ENCODE data around the gene ZNF792. TPM values are rescaled to one million over a fixed set of nuclear protein-coding genes. Genes with fewer than 3 reads are reported as not detected.
"Not testable (repeated sequence)": the region's sequence is repeated elsewhere in the genome, so short reads cannot be mapped to it uniquely, and the experiment has no call there.

Gene ZNF792
- 1.2 and 1.8 TPM in 2 replicates for total RNA-seq (2014; rRNA removed; shearing (Covaris generic))
- 0.30 and 0.87 TPM in 2 replicates for polyA plus RNA-seq (2015; cell fraction: cytosol; rRNA removed)
- 0.39 and 0.52 TPM in 2 replicates for polyA plus RNA-seq (2015; cell fraction: nucleus; rRNA removed)

- DNase-seq (ENCODE audit: low read depth): peak; percentile 46
Observed at GRCh38 chr19:34963573-34964406, at the start of gene ZNF792. Gene ZNF792 (minus strand): TSS chr19:34964229. CDS start chr19:34963662, 567 bp downstream.

- peak; percentile 61 for DNase-seq (ENCODE audit: low read depth)
Observed at GRCh38 chr19:35013041-35013819, 49.2 kb upstream of the ZNF792 start.

DNA sequence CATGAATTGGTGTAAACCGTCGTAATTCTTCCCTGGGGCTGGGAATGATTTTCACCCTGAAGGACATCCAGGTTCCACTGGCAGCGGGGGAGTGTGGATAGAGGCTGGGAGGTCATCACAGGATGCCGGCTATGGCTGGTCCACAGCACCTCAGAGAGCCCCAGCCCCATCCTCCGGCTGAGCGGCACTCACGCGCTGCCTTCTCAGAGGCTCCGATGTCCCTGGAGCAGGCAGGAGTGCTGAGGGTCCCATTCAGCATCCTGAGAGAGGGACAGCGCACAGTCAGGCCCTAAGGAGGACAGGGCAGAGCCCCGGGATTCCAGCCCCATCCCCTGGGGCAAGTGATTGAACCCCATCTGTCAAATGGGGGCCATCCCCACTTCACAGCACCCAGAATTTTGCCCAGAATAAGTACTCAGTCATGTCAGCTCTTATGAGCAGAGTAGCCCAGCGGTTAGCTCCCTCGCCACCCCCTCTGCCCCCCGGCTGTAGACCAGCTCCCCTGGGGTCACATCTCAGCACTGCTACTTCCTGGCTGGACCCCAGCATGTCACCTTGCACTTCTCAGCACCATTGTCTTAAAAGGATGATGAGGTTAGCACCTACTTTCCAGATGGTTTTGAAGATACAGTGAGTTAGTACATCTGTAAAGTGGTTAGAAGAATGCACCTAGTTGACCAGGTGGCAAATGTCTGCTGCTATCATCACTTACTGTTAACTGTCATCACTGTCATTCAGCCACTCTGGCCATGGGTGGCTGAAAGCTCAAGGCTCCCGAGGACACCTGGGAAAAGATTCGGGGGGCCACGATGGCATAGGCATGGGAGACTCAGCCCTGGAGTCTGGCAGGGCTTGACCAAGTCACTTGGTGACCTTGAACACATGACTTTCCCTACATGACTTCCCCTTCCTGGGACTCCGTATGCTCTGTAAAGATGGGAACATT is 48.0 kb upstream of the ZNF792 start:
- DNase-seq (ENCODE audit: low read depth): no peak

DNA sequence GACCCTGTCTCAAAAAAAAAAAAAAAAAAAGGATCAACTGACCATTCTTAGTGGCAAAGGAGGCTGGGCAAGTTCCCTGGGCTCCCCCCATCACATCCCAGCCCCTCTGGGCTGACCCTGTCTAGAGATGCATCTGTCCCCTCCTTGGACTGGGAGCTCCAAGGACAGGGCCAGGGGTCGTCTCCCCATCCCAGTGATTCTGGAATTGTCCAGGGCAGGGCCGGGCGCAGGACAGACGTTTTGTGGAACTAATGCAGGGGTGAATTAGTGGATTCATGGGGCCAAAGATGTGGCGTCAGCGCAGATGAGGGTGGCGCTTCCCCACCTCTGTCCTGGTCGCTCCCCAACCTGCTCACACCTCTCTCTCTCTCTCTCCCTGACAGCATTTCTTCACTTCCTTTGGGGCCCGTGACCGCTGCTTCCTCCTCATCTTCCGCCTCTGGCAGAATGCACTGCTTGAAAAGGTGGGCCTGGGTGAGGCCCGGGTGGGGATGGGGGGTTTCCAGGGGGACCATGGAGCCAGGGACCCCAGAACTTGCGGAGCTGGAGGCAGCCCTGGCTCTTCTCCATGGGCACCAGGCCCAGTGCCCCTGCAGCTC is 47.2 kb upstream of the ZNF792 start:
- no peak for DNase-seq (ENCODE audit: low read depth)

GRCh38 chr19:35009424-35010415 is 45.7 kb upstream of the ZNF792 start:
- no peak for DNase-seq (ENCODE audit: low read depth)

DNA sequence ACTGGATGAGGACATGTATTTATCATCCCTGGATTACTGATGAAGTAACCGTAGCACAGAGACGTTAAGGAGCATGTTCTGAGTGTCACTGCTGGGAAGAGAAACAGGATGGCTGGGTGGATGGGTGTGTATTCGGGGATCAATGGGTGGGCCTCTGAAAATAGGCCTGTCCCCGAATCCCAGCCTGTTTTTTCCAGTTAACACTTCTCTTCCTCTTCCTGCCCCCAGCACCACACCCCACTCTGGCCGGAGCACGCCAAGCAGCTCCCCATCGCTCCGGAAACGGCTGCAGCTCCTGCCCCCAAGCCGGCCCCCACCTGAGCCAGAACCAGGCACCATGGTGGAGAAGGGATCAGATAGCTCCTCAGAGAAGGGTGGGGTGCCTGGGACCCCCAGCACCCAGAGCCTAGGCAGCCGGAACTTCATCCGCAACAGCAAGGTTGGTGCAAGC is 44.9 kb upstream of the ZNF792 start:
- DNase-seq (ENCODE audit: low read depth): no peak

- not testable (repeated sequence) for DNase-seq (ENCODE audit: low read depth)
Observed at GRCh38 chr19:35007427-35007826, 43.4 kb upstream of the ZNF792 start.

DNA sequence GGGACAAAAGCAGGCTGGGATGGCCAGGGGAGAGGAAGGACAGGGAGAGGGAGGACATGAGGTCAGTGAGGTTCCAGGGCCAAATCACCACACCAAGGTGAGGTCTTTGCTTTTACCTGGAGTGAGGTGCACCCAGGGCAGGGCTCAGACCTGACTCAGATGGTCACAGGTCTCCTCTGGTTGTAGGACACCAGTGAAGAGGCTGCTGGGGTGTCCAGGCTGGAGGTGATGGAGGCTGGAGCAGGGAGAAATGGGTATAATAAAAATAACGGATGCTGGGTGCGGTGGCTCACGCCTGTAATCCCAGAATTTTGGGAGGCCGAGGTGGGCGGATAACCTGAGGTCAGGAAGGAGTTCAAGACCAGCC is 43.0 kb upstream of the ZNF792 start:
- DNase-seq (ENCODE audit: low read depth): no peak

DNA sequence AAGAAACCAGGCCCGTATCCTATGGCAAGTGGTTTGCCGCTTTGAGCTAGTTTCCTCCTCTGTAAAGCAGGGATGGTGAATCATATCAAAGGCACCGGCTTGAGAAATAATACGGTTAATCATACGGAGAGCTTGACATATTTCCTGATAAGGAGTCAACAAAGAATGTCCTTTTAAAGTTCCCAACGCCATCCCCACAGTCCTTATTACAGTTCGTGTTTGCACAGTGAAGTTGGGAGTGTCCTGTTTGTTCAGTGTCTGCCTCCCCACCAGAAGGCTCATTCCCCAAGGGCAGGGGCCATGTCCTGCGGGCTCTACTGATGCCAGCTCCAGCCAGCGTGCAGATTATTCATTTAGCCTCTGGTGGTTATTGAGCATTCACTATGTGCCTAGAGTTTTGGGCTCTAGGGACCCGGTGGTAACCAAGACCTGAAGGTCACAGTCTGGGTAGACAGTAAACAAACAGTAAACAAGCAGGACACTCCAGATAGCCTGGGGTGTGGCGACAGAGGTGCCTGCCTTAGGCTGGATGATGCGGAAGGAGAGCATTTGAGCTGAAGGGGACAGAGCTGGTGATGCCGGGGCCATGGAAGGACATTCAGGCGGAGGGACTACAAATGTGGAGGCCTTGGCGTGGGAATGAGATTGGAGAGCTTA is 42.4 kb upstream of the ZNF792 start:
- DNase-seq (ENCODE audit: low read depth): peak; percentile 67

GRCh38 chr19:35006007-35006341 is 41.9 kb upstream of the ZNF792 start:
- not testable (repeated sequence) for DNase-seq (ENCODE audit: low read depth)

GRCh38 chr19:35005256-35005977 is 41.4 kb upstream of the ZNF792 start:
- DNase-seq (ENCODE audit: low read depth): no peak

DNA sequence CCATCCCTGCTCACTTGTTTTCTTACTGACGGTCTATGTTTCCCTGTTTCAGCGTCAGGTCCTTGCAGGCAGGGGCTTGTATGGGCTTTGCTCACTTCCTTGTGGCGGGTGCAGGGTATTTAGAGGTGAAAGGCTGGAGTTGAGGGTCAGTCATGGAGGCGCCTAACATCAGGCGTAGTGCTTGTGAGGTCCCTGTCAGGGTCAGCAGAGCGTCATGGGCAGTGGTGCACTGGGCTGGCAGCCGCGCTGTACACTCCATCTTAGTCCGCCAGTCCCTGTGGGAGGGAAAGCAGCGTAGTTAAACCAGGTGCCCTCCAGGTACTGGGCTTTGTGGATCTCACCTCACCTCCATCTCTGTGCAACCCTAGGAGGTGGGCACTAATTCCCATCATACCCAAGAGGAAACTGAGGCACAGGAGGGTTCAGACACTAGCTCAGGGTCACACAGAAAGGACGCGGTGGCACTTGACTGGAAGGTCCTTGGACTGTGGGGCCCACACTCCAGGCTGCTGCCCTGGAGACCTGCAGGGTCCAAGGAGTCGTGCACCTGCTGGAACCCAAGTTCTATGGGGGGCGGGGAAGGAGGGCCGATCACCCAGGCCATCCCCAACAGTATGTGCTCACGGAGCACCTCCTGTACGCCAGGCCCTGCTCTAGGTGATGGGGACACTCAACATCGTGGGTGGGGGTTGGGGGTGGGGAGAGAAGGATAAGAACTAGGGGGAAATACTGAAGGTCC is 40.7 kb upstream of the ZNF792 start:
- no peak for DNase-seq (ENCODE audit: low read depth)

DNA sequence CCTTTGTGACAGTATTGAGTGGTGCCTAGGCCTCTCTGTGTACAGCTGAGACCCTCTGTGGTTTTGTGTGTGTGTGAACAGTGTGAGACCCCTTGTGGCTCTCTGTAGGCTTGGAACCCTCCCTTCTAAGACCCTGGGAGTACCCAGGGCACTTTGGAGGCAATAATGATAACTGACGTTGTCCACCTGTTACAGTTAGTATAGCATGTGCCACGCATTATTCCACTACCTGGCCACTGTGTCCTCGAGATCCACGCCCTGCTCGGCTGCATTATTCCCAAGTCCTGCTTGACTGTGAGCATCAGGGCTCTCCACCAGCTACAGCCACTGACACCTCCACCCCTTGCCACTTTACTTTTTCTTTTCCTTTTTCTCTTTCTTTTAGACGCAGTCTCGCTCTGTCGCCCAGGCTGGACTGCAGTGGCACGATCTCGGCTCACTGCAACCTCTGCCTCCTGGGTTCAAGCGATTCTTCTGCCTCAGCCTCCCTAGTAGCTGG is 38.1 kb upstream of the ZNF792 start:
- no peak for DNase-seq (ENCODE audit: low read depth)

GRCh38 chr19:35000647-35001501 is 36.8 kb upstream of the ZNF792 start:
- DNase-seq (ENCODE audit: low read depth): peak; percentile 29

DNA sequence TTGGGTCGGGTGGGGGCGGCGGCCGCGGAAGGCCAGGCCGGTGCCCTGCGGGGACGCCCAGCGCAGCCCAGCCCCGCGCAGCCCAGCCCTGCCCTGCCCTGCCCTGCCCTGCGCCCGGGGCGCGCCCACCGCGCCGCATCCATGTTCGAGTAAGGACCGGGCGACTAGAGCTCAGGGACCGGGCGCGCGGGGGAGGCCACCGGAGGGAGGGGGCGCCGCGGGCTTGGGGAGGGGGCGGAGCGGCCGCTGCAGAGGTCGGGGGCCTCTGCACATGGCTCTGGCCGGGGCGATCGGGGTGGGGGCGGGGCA is 36.3 kb upstream of the ZNF792 start:
- no peak for DNase-seq (ENCODE audit: low read depth)

- peak; percentile 60 for DNase-seq (ENCODE audit: low read depth)
Observed at GRCh38 chr19:34999498-35000337, 35.7 kb upstream of the ZNF792 start, which contains the start of gene GRAMD1A. Gene GRAMD1A (plus strand): TSS chr19:35000323. CDS start chr19:35000479, 156 bp downstream.
